Measurements from ENCODE around the gene ETV5.

GRCh38 chr3:186128158-186128557 lies 19.3 kb upstream of the ETV5 start:
- TF ChIP-seq CTCF (conservative IDR thresholded peaks at IDR 0.05 in 1 of 2, IDR thresholded peaks at IDR 0.05 in 1 of 2; ENCODE audit: extremely low read depth in 1 of 2, insufficient read depth in 1 of 2, low read depth in 1 of 2, low read length in 2 of 2) (no peak), EZH2 (IDR thresholded peaks at IDR 0.05; ENCODE audit: borderline replicate concordance, low read length) (no peak)
